NOMO-1 treated with DMSO at 0.1 percent for 48 hours (cell line): ENCODE results near the gene EVPLL.
"Not testable (repeated sequence)": the region's sequence is repeated elsewhere in the genome, so short reads cannot be mapped to it uniquely, and the experiment has no call there.

ENCODE experiments used
- DNase-seq: peaks from one replicate; lab custom pipeline; 2025; ENCODE audit not compliant: unreplicated experiment; lab: John Stamatoyannopoulos, UW

The EVPLL gene

DNA sequence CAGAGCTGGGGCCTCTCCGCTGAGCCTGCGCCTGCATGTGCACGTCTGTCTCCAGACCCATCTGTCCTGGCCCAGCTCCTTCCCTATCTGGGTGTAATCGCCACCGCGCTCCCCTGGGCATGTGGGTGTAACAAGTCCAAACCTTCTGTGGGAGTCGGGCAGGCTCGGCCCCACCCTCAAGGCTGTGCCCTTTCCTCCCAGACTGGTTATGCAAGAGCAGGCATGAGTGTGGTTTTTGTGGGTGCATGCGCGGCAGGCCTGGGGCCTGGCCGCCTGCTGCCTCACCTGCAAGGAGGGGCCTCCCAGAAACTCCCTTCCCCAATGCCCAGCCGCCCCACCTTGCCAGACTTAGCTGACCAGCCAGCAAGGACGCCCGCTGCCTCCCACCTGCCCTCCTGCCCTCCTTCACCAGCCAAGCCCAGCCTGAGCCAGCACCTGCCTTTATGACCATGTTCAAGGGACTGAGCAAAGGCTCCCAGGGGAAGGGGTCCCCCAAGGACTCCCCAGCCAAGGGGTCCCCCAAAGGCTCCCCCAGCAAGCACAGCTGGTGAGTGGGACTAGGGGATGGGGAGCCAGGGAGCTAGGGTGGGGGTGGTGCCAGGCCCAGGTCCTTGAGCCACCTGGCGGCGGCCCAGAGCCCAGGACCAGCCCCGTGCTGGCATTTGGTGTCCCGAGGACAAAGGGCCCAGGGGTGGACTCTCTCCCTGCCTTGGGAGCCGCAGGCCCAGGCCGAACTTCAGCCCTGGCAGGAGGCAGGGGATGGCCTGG, at the start of gene EVPLL:
Gene EVPLL, plus strand, starts transcription at position 342 of the 768 bp plus-strand sequence. CDS start 3,160 bp downstream, outside the sequence.
- DNase-seq = peak; percentile 54

GRCh38 chr17:18328643-18329204, 48.9 kb upstream of the EVPLL start:
- DNase-seq = no peak

DNA sequence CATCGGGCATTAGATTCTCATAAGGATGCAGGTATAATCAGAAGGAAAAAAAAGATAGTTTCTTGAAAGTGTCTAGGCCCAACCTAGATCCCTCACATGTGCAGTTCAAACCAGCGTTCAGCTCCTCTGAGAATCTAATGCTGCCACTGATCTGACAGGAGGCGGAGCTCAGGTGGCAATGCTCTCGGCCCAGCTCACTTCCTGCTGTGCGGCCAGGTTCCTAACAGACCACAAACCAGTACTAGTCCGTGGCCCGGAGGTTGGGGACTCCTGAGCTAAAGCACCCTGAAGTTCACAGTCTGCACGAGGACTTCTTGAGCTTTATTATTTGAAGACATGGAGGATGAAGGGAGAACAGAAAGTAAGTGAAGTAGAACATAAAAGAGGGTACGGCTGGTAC, 45.7 kb upstream of the EVPLL start:
- no peak for DNase-seq

- DNase-seq = no peak
These were observed 44.6 kb upstream of the EVPLL start for GRCh38 chr17:18332909-18333489.

DNA sequence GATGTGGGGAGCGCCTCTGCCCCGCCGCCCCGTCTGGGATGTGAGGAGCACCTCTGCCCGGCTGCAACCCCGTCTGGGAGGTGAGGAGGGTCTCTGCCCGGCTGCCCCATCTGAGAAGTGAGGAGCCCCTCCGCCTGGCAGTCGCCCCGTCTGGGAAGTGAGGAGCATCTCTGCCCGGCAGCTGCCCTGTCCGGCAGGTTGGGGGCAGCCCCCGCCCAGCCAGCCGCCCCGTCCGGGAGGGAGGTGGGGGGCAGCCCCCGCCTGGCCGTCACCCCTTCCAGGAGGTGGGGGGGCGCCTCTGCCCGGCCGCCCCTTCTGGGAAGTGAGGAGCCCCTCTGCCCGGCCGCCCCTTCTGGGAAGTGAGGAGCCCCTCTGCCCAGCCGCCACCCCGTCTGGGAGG, 39.4 kb upstream of the EVPLL start:
- DNase-seq = not testable (repeated sequence)

GRCh38 chr17:18339933-18340332, 37.6 kb upstream of the EVPLL start:
- DNase-seq = no peak

DNA sequence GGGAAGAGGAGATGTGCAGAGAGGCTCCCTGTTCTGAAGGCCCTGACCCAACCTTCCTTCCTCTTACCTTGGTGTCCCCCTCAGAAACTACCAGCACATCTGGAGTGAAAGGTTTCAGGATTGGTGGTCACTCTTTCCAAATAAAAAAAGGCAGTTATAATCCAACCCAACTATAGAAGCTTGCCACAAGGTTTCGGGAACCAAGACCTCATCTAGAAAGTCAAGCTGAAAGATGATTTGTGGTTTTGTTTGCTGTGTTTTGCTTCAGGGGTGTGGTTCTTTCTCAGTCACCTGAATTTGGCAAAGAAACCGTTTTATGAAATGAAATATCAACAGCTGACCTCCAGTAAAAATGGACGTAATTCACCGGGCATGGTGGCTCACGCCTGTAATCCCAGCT, 33.6 kb upstream of the EVPLL start:
- DNase-seq = no peak

- no peak for DNase-seq
These were observed 24.0 kb upstream of the EVPLL start for GRCh38 chr17:18353541-18353940.

DNA sequence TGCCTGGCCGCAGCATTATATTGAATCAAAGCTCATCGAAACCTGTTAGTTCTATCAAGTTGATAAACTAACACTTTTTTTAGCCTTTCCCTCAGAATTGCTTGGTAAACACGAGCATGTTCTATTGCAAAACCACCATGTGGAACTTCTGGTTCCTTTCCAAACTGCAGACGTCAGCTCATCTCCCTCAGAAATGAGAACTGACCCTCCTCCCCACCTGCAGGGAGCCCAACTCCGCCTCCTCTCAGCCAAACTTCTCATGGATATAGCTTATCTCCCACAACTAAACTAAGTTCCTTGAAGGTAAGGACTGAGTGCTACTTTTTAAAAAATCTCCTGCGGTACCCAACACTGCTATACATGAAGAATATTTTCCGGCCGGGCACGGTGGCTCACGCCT, 21.0 kb upstream of the EVPLL start:
- peak; percentile 42 for DNase-seq

DNA sequence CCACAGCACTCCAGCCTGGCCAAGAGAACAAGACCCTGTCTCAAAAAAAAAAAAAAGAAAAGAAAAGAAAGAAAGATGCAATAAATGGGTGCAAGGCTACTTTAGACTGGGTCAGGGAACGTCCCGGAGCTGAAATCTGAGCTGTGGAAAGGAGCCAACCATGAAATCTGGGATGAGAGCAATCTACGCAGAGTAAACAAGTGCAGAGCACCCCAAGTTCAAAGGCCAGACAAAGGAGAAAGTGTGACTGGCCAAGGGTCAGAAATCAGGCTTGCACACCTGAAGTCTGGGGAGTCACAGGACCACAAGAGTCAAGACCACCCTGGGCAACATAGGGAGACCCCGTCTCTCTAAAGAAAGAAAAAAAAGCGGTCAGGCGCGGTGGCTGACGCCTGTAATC, 17.1 kb upstream of the EVPLL start:
- DNase-seq = no peak

- no peak for DNase-seq
These were observed 15.5 kb upstream of the EVPLL start for GRCh38 chr17:18361837-18362697.

GRCh38 chr17:18362698-18363100, 14.9 kb upstream of the EVPLL start:
- DNase-seq = no peak

GRCh38 chr17:18363101-18364049, 14.2 kb upstream of the EVPLL start, which contains the start of gene SHMT1:
Gene SHMT1 (minus strand): TSS chr17:18363550. CDS start chr17:18355981, 7,569 bp downstream.
- DNase-seq = peak; percentile 87

GRCh38 chr17:18364166-18364565, 13.4 kb upstream of the EVPLL start:
- no peak for DNase-seq

- DNase-seq = no peak
These were observed 8.6 kb upstream of the EVPLL start for GRCh38 chr17:18368946-18369345.

DNA sequence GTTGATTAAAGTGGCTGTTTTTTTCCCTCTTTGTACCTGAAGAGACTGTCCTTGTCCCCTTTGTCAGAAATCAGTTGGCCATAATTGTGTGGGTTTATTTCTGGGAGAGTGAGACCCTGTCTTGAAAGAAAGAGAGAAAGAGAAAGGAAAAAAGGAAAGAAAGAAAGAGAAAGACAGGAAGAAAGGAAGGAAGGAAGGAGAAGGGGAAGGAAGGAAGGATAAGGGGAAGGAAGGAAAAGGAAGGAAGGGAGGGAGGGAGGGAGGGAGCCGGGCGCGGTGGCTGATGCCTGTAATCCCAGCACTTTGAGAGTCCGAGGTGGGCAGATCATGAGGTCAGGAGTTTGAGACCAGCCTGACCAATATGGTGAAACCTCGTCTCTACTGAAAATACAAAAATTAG, 6.8 kb upstream of the EVPLL start:
- no peak for DNase-seq

GRCh38 chr17:18371455-18371854, 6.1 kb upstream of the EVPLL start:
- DNase-seq = no peak

DNA sequence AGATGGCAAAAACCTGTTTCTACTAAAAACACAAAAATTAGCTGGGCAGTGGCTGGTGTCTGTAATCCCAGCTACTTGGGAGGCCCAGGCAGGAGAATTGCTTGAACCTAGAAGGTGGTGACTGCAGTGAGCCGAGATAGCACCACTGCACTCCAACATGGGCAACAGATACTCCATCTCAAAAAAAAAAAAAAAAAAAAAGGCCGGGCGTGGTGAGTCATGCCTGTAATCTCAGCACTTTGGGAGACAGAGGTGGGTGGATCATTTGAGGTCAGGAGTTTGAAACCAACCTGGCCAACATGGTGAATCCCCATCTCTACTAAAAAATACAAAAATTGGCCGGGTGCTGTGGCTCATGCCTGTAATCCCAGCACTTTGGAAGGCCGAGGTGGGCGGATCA, 4.4 kb upstream of the EVPLL start:
- DNase-seq = not testable (repeated sequence)

DNA sequence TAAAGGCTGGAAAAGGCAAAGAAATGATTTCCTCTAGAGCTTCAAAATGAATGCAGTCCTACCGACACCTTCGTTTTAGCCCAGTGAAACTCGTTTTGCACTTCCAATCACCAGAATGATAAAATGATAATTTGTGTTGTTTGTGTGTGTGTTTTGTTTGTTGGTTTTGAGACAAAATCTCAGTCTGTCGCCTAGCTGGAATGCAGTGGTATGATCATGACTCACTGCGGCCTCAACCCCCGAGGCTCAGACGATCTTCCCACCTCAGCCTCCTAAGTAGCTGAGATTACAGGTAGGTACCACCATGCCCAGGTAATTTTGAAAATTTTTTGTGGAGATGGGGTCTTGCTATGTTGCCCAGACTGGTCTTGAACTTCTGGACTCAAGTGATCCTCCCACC, 3.4 kb upstream of the EVPLL start:
- DNase-seq = no peak

DNA sequence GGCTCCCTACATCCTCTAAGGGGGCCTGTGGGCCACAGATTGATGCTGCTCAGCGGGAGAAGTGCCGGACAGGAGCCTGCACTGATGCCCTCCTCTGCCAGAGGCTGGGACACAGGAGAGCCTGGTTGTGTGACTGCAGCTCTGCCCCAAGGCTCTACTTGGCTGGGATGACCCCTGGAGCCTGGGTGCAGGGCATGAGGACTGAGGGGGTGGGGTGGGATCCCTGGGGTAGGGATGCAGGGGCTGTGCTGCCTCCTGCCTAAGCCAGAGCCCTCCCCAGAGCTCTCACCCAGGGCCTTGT, 577 bp downstream of the EVPLL start:
- no peak for DNase-seq
